OCI-LY7 (cell line): ENCODE results near the gene TNKS1BP1.

Experiments used
- EZH2phosphoT487 ChIP-seq: fragments of 200-600 bp; sonication (generic); IDR thresholded peaks from 2 replicates; pipeline ENCODE4 v1.6.1; 2018; ENCODE audit warnings: low read depth, borderline replicate concordance, mild to moderate bottlenecking, mixed run types, antibody characterized with exemption, low read length, moderate library complexity, mixed read lengths
- TF ChIP-seq, protein P1 (sequence below): fragments of 200-600 bp; sonication (generic); conservative IDR thresholded peaks from 2 replicates; pipeline ENCODE4 v1.5.1; 2014; ENCODE audit warnings: mild to moderate bottlenecking, antibody characterized with exemption, low read length, moderate library complexity, mixed read lengths

- TF ChIP-seq, protein P1, sequence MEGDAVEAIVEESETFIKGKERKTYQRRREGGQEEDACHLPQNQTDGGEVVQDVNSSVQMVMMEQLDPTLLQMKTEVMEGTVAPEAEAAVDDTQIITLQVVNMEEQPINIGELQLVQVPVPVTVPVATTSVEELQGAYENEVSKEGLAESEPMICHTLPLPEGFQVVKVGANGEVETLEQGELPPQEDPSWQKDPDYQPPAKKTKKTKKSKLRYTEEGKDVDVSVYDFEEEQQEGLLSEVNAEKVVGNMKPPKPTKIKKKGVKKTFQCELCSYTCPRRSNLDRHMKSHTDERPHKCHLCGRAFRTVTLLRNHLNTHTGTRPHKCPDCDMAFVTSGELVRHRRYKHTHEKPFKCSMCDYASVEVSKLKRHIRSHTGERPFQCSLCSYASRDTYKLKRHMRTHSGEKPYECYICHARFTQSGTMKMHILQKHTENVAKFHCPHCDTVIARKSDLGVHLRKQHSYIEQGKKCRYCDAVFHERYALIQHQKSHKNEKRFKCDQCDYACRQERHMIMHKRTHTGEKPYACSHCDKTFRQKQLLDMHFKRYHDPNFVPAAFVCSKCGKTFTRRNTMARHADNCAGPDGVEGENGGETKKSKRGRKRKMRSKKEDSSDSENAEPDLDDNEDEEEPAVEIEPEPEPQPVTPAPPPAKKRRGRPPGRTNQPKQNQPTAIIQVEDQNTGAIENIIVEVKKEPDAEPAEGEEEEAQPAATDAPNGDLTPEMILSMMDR, result no peak
- no peak for TF ChIP-seq EZH2phosphoT487
Observed at GRCh38 chr11:57303990-57304579, 20.7 kb downstream of the TNKS1BP1 start.
